Epithelial cell of esophagus (primary cell): ENCODE results near the gene RPAP3.
"Not testable (repeated sequence)": the region's sequence is repeated elsewhere in the genome, so short reads cannot be mapped to it uniquely, and the experiment has no call there.

ENCODE experiments used
- DNase-seq: peaks from one replicate; pipeline ENCODE4 v3.0.0; 2010; ENCODE audit warnings: low read depth
- H3K4me3 ChIP-seq: 2 replicates; pipeline ENCODE4 v1.5.1; 2011; ENCODE audit warnings: mild to moderate bottlenecking, low read length, control low read depth
- TF ChIP-seq, protein P1 (sequence below): IDR thresholded peaks from 2 replicates; pipeline ENCODE4 v1.5.1; 2011; ENCODE audit warnings: low read depth, mild to moderate bottlenecking, low read length, control low read depth, inconsistent platforms; ENCODE audit not compliant: insufficient read depth; ENCODE audit errors: missing control alignments

RPAP3 gene

DNA sequence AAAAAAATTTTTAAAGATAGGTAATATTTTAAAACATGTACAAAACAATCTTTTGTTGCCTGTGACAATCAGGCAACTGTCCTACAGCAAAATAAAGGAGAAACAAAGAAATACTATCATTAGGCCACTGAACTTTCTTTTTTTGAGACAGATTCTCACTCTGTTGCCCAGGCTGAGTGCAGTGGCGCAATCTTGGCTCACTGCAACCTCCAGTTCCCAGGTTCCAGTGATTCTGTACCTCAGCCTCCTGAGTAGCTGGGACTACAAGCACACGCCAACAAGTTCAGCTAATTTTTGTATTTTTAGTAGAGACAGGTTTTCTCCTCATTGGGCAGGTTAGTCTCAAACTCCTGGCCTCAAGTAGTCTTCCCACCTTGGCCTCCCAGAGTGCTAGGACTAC is 16.6 kb downstream of the RPAP3 start:
- no peak overlapping the region for H3K4me3 ChIP-seq
- DNase-seq = no peak
- TF ChIP-seq, protein P1, sequence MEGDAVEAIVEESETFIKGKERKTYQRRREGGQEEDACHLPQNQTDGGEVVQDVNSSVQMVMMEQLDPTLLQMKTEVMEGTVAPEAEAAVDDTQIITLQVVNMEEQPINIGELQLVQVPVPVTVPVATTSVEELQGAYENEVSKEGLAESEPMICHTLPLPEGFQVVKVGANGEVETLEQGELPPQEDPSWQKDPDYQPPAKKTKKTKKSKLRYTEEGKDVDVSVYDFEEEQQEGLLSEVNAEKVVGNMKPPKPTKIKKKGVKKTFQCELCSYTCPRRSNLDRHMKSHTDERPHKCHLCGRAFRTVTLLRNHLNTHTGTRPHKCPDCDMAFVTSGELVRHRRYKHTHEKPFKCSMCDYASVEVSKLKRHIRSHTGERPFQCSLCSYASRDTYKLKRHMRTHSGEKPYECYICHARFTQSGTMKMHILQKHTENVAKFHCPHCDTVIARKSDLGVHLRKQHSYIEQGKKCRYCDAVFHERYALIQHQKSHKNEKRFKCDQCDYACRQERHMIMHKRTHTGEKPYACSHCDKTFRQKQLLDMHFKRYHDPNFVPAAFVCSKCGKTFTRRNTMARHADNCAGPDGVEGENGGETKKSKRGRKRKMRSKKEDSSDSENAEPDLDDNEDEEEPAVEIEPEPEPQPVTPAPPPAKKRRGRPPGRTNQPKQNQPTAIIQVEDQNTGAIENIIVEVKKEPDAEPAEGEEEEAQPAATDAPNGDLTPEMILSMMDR = no peak

DNA sequence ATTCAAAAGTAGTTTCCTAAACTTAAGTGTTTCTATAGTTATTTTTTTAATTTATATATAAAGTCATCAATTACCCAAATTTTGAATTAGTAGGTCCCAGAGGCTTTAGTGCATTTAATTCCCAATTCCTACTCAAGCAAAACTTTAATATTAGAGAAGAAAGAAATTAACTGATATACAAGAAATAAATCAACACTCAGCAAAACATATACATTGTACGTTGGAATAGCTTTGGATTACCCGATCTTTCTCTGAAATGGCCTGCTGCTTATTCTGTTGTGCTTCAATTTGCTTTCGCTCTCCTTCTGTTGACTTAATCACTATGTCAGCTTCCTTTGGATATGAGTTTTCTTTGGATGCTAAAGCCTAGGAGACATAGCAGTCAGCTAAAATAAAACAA is 18.2 kb downstream of the RPAP3 start:
- DNase-seq = no peak
- H3K4me3 ChIP-seq = no peak overlapping the region
- TF ChIP-seq, protein P1 = no peak

DNA sequence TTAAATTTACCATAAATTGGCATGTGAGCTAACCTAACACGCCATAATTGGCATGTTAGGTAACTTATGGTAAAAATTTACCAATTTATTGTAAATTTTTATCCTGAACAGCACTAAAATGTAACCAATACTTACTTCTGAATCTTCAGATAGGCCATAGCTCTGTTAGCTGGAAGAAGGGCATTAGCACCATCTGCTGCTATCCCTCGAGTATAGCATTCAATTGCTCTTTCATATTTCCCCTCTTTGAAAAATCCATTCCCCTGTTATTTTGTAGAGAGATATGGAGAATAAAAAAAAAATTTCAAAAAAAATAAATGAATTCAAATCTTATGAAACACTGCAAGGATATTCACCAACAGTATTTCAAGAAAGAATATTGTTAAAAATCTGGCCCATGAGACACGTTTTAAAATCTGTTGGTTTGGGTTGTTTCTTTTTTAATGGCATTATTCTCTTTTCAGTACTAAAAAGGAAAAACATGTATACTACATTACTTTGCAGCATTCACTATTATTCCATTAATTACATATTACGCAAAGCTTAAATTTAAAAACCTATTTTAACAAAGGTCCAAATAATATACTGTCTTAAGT is 19.1 kb downstream of the RPAP3 start:
- TF ChIP-seq, protein P1 = peak; percentile 80
- H3K4me3 ChIP-seq = no peak overlapping the region
- DNase-seq = peak; percentile 47

DNA sequence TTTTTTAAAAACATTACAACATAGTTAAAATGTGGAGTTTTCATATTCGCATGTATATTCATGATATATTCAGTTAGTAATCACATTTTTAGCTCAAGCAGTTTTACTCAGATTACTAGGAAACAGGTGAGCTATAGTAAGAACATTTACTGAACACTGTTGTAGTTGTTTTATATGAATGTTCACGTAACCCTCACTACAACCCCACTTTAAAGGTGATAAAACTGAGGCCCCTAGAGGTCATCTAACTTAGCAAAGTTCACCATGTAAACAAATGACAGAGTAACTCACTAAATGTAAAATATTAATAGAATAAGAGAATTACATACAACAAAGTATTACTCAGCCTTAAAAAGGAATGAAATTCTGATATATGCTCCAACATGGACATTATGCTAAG is 26.0 kb downstream of the RPAP3 start:
- H3K4me3 ChIP-seq = no peak overlapping the region
- TF ChIP-seq, protein P1 = no peak
- DNase-seq = no peak

DNA sequence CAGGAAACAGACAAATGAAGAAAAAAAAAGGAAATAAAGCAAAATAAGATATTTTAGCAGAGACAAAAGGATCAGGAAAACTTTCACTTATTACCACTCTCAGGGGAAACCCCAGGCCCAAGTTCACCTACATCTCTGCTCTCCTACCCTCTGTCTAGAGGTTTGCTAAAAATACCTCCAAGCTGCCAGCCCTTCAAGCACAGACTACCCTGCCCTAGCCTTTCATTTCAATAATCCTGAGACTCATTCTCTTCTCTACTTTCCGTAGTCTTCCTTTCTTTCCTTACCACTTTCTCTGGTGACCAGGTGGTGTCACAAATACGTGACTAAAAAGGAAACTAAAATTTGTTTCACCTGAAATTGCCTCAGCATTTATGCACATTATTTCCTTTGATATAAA is 33.8 kb downstream of the RPAP3 start:
- TF ChIP-seq, protein P1 = no peak
- DNase-seq = no peak
- H3K4me3 ChIP-seq = no peak overlapping the region

DNA sequence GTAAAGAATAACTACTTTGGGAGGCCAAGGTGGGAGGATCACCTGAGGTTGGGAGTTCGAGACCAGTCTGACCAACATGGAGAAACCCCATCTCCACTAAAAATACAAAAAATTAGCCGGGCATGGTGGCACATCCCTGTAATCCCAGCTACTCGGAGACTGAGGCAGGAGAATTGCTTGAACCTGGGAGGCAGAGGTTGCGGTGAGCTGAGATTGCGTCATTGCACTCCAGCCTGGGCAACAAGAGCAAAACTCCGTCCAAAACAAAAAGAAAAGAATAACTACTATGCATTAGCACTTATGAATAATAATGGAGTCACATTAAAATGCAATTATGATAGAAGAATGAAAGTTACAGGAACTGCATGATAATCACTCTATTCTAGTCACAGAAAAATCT is 37.9 kb downstream of the RPAP3 start:
- DNase-seq, H3K4me3 ChIP-seq: not testable (repeated sequence)

DNA sequence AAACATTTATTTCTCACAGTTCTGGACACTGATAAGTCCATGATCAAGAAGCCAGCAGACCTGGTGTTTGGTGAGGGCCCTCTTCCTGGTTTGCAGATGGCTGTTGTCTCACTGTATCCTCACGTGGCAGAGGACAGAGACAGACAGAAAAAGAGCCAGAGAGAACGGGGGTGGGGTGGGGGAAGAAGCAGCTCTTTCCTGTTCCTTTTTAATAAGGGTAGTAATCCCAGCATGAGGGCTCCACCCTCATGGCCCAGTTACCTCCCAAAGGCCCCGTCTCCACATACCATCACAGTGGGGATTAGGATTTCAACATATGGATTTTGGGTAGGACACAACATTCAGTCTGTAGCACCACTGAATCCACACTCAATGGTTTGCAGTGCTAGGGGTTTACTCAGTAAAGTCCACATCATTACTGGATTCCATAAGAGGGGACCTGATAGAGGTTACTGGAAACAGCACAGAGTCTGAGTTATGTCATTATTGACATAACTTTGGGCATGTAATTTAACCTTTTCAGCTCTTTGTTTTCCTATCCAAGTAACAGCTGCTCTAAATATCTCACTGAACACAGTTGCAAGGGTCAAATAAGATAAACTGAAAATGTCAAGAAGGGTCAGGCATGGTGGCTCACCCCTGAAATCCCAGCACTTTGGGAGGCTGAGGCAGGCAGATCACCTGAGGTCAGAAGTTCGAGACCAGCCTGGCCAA is 53.2 kb downstream of the RPAP3 start:
- TF ChIP-seq, protein P1 = no peak

More for the DNA sequence above, 53.2 kb downstream of the RPAP3 start:
- no peak overlapping the region for H3K4me3 ChIP-seq
- no peak for DNase-seq
